Gastrocnemius medialis (tissue), 4 donors: ENCODE data around the gene EXOC1L.

ENCODE experiments used
- POLR2A ChIP-seq, 2 donors: fragments of 450-650 bp; IDR thresholded peaks; one replicate each; pipeline ENCODE4 v1.6.1; 2017; ENCODE audit warnings: antibody characterized with exemption in 2 of 2, mild to moderate bottlenecking in 2 of 2, moderate library complexity in 2 of 2
- TF ChIP-seq, protein P1 (sequence below), 5 experiments: fragments of 450-650 bp in 3 of 5; fragments of 200-600 bp in 2 of 5; sonication (generic) in 2 of 5; IDR thresholded peaks in 4 of 5; conservative IDR thresholded peaks in 1 of 5; 1 replicate in 4 of 5; 2 replicates in 1 of 5; pipeline ENCODE4 v1.5.1; 2016 to 2019; ENCODE audit warnings: antibody characterized with exemption in 5 of 5, mild to moderate bottlenecking in 3 of 5, moderate library complexity in 3 of 5

DNA sequence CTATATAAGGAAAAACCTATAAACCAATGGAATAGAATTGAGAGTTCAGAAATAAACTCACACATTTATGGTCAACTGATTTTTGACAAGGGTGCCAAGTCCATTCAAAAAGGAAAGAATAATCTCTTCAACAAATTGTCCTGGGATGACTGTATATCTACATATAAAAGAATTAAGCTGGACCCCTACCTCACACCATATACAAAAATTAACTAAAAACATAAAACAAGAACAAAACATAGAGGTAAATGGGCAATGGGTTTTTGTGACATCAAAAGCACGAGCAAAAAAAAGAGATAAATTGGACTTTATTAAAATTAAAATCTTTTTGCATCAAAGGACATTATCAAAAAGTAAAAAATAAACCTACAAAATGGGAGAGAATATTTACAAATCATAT is 18.3 kb downstream of the EXOC1L start:
- TF ChIP-seq, protein P1, sequence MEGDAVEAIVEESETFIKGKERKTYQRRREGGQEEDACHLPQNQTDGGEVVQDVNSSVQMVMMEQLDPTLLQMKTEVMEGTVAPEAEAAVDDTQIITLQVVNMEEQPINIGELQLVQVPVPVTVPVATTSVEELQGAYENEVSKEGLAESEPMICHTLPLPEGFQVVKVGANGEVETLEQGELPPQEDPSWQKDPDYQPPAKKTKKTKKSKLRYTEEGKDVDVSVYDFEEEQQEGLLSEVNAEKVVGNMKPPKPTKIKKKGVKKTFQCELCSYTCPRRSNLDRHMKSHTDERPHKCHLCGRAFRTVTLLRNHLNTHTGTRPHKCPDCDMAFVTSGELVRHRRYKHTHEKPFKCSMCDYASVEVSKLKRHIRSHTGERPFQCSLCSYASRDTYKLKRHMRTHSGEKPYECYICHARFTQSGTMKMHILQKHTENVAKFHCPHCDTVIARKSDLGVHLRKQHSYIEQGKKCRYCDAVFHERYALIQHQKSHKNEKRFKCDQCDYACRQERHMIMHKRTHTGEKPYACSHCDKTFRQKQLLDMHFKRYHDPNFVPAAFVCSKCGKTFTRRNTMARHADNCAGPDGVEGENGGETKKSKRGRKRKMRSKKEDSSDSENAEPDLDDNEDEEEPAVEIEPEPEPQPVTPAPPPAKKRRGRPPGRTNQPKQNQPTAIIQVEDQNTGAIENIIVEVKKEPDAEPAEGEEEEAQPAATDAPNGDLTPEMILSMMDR (IDR thresholded peaks at IDR 0.05 in 4 of 5, conservative IDR thresholded peaks at IDR 0.05 in 1 of 5): no peak
- TF ChIP-seq POLR2A (IDR thresholded peaks at IDR 0.05): no peak
